ENCODE measurements around the gene OVOL1.
"Not testable (repeated sequence)": the region's sequence is repeated elsewhere in the genome, so short reads cannot be mapped to it uniquely, and the experiment has no call there.

OVOL1 gene

DNA sequence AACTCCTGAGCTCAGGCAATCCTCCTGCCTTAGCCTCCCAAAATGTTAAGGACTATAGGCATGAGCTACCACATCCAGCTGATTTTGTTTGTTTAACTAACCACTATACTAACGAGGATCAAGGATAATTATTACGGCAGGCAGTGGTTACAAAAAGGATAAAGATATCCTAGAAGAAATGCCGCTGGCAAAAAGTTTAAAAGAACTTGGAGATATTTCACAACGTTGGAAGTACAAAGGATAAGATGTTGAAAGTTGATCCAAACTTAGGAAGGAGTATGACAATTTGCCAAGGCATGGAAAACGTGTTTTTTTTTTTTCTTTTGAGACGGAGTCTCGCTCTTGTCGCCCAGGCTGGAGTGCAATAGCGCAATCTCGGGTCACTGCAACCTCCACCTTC lies 19.5 kb upstream of the OVOL1 start:
- Mint-ChIP-seq H3K9me3 (peaks cover 3% of the 10 kb centered on the region), H3K4me3 (no peak overlapping the region), H3K27ac (no peak overlapping the region), H3K36me3 (ENCODE audit: low read depth) (peaks cover 6% of the 10 kb centered on the region), H3K27me3 (ENCODE audit: low read depth) (peaks cover 3% of the 10 kb centered on the region), H3K4me1 (no peaks in the 10 kb centered on the region)
- TF ChIP-seq, protein P1, sequence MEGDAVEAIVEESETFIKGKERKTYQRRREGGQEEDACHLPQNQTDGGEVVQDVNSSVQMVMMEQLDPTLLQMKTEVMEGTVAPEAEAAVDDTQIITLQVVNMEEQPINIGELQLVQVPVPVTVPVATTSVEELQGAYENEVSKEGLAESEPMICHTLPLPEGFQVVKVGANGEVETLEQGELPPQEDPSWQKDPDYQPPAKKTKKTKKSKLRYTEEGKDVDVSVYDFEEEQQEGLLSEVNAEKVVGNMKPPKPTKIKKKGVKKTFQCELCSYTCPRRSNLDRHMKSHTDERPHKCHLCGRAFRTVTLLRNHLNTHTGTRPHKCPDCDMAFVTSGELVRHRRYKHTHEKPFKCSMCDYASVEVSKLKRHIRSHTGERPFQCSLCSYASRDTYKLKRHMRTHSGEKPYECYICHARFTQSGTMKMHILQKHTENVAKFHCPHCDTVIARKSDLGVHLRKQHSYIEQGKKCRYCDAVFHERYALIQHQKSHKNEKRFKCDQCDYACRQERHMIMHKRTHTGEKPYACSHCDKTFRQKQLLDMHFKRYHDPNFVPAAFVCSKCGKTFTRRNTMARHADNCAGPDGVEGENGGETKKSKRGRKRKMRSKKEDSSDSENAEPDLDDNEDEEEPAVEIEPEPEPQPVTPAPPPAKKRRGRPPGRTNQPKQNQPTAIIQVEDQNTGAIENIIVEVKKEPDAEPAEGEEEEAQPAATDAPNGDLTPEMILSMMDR (IDR thresholded peaks at IDR 0.05; ENCODE audit: unreplicated experiment in 3 of 3) = no peak

DNA sequence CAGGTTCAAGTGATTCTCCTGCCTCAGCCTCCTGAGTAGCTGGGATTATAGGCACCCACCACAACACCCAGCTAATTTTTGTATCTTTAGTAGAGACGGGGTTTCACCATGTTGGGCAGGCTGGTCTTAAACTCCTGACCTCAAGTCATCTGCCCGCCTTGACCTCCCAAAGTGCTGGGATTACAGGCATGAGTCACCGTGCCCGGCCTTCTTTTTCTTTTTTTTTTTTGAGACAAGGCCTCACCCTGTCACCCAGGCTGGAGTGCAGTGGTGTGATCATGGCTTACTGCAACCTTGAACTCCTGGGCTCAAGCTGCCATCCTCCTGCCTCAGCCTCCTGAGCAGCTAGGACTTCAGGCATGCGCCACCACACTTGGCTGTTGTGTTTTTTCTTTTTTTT lies 19.1 kb upstream of the OVOL1 start:
- not testable (repeated sequence) for H3K27me3 Mint-ChIP-seq (ENCODE audit: low read depth); H3K36me3 Mint-ChIP-seq (ENCODE audit: low read depth); H3K4me3 Mint-ChIP-seq; H3K27ac Mint-ChIP-seq; H3K9me3 Mint-ChIP-seq; H3K4me1 Mint-ChIP-seq

DNA sequence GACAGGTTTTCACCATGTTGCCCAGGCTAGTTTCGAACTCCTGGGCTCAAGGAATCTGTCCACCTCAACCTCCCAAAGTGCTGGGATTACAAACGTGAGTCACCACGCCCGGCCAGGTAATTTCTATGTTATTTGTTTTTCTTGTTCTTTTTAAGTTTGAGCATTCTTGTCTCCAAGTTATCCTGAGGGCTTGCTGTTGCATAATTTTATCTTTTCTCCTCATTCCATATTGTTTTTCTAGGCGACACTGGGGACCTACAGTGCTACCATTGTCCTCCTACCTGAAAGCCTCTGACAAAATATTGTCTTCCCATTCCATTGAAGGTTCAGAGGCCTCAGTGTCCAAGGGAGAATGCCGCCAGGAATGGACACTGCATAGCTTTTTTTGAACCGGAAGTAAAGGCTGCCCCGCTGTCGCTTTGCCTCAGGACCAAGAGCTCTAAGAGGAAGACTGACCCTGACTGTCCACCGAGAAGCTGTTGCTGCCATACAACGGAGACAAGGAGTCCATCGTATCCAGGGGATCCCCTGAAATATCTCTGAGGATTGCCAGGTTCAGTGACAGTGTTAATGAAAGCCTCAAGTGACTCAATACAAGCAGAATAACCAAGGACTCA lies 15.8 kb upstream of the OVOL1 start:
- Mint-ChIP-seq H3K36me3 (ENCODE audit: low read depth) (no peaks in the 10 kb centered on the region), H3K27me3 (ENCODE audit: low read depth) (no peaks in the 10 kb centered on the region), H3K4me1 (no peaks in the 10 kb centered on the region), H3K27ac (no peak overlapping the region), H3K9me3 (peaks cover 3% of the 10 kb centered on the region), H3K4me3 (no peak overlapping the region)
- TF ChIP-seq, protein P1 (IDR thresholded peaks at IDR 0.05; ENCODE audit: unreplicated experiment in 3 of 3) = no peak

DNA sequence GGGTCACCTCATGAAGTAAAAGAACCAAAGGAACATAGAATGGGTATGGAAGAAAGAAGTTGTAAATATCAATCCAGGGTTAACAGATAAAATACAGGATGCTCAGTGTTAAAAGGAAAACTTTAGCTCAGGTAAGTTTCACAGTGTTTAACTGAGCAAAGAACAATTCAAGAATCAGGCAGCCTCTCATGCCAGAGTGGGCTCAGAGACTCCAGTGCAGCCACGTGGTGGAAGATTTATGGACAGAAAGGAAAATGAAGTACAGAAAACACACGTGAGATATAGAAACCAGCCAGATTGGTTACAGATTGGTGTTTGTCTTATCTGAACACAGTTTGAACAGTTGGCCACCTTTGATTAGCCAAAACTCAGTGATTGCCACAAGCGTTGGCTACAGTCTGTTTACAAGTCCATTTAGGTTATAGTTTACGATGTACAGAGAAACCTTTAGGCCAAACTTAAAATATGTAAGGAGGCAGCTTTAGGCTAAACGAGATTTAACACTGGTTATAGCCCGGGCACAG lies 15.2 kb upstream of the OVOL1 start:
- TF ChIP-seq, protein P1 (IDR thresholded peaks at IDR 0.05; ENCODE audit: unreplicated experiment in 3 of 3) = no peak
- H3K9me3 Mint-ChIP-seq = peaks cover 3% of the 10 kb centered on the region
- no peak overlapping the region for H3K4me3 Mint-ChIP-seq
- no peaks in the 10 kb centered on the region for H3K27me3 Mint-ChIP-seq (ENCODE audit: low read depth)
- H3K4me1 Mint-ChIP-seq = no peaks in the 10 kb centered on the region
- no peak overlapping the region for H3K27ac Mint-ChIP-seq
- H3K36me3 Mint-ChIP-seq (ENCODE audit: low read depth) = no peaks in the 10 kb centered on the region

DNA sequence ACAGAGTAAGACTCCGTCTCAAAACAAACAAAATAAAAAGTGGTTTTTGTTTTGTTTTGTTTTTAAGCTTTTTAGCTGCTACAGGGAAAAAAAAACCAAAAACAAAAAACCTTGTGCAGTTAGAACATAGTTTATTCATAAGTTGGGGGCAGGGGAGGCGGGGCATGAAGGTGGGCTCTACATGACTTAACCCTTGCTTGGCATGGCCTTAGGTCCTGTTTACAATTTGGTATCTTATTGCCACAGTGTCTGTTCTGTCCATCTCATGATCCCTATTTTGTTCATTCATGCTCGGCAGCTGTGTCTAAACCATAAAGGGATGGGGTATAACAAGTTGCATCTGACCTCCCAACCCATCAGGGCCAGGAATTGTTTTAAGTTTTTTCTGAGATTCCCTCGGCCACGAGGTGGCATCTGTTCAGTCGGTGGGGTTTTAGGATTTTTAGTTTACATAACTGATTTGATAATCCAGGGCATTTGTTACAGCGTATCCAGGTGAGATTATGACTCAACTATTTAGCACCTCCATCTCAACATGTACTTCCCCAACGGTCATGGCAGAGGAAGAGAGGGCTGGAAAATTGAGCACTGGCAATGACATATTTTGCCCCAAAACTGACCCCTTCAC lies 13.0 kb upstream of the OVOL1 start:
- Mint-ChIP-seq H3K27ac (no peak overlapping the region), H3K4me1 (no peaks in the 10 kb centered on the region), H3K27me3 (ENCODE audit: low read depth) (no peaks in the 10 kb centered on the region), H3K36me3 (ENCODE audit: low read depth) (no peaks in the 10 kb centered on the region), H3K9me3 (peaks cover 3% of the 10 kb centered on the region), H3K4me3 (no peak overlapping the region)
- TF ChIP-seq, protein P1 (IDR thresholded peaks at IDR 0.05; ENCODE audit: unreplicated experiment in 3 of 3) = no peak

DNA sequence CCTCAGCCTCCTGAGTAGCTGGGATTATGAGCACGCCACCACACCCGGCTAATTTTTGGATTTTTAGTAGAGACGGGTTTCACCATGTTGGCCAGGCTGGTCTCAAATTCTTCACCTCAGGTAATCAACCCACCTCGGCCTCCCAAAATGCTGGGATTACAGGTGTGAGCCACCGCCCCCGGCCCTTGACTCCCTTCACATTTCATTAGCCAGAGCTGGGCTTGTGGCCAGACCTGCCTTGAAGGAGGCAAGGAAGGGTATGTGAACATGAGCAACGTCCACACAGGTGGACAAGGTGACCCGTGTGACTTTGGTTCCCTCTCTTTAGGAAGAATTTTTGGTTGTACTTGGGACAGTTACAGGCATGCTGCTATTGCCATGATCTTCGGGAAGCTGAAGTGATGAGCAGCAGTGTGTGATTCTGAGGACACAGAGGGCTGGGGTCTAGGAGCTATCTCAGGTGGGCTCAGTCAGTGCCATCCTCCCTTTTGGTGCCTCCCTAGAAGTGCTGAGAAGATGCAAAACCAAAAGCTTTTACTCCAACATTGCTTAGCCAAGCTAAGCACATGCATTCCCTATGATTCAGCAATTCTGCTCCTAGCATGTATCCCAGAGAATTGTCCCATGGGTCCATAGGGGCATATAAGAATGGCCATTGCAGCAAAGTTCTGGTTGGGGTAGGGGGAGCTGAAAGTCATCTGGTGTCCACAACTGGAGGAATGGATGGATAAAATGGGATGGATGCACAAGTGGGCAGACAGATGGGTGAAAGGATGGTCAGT lies 12.1 kb upstream of the OVOL1 start:
- no peak overlapping the region for H3K27ac Mint-ChIP-seq
- H3K9me3 Mint-ChIP-seq = peaks cover under 1% of the 10 kb centered on the region
- TF ChIP-seq, protein P1 (IDR thresholded peaks at IDR 0.05; ENCODE audit: unreplicated experiment in 3 of 3) = no peak
- no peaks in the 10 kb centered on the region for H3K4me1 Mint-ChIP-seq
- H3K36me3 Mint-ChIP-seq (ENCODE audit: low read depth) = no peaks in the 10 kb centered on the region
- H3K27me3 Mint-ChIP-seq (ENCODE audit: low read depth) = no peaks in the 10 kb centered on the region
- H3K4me3 Mint-ChIP-seq = no peak overlapping the region
